Fibroblast of lung (primary cell): ENCODE results near the gene GINS1. TPM values are rescaled to one million over a fixed set of nuclear protein-coding genes. Genes with fewer than 3 reads are reported as not detected.
"Not testable (repeated sequence)": the region's sequence is repeated elsewhere in the genome, so short reads cannot be mapped to it uniquely, and the experiment has no call there.

Experiments
- DNase-seq, 2 donors: peaks; one replicate each; pipeline versions ENCODE4 v3.0.0 to v3.0.0-alpha.2; 2010; ENCODE audit warnings: low read depth in 2 of 2
- H2AFZ ChIP-seq: 2 replicates; pipeline ENCODE4 v1.5.1; 2012; ENCODE audit warnings: low read length, control low read depth, inconsistent platforms
- H3K27ac ChIP-seq: 2 replicates; pipeline ENCODE4 v1.5.1; 2011; ENCODE audit warnings: low read length, control low read depth; ENCODE audit not compliant: insufficient read depth
- H3K27me3 ChIP-seq: 2 replicates; pipeline ENCODE4 v1.5.1; 2011; ENCODE audit warnings: mild to moderate bottlenecking, low read length; ENCODE audit not compliant: control insufficient read depth, insufficient read depth
- H3K36me3 ChIP-seq: 2 replicates; pipeline ENCODE4 v1.5.1; 2011; ENCODE audit warnings: low read length; ENCODE audit not compliant: control insufficient read depth, insufficient read depth
- H3K4me1 ChIP-seq: 2 replicates; pipeline ENCODE4 v1.5.1; 2011; ENCODE audit warnings: low read length; ENCODE audit not compliant: control insufficient read depth, insufficient read depth; ENCODE audit errors: extremely low read depth
- H3K4me2 ChIP-seq: 2 replicates; pipeline ENCODE4 v1.5.1; 2011; ENCODE audit warnings: low read length, control low read depth; ENCODE audit not compliant: insufficient read depth; ENCODE audit errors: extremely low read depth
- H3K4me3 ChIP-seq, 4 experiments: fragments of 200-600 bp in 1 of 4; sonication (generic) in 1 of 4; replicated peaks in 1 of 4; 2 replicates each; pipeline ENCODE4 v1.5.1; 2011 to 2016; ENCODE audit warnings: low read length in 4 of 4, low read depth in 3 of 4, mild to moderate bottlenecking in 3 of 4, control low read depth in 2 of 4, inconsistent platforms in 1 of 4, mixed read lengths in 1 of 4; ENCODE audit not compliant: insufficient read depth in 1 of 4; ENCODE audit errors: control extremely low read depth in 1 of 4
- H3K79me2 ChIP-seq: 2 replicates; pipeline ENCODE4 v1.5.1; 2012; ENCODE audit warnings: mild to moderate bottlenecking, low read length, inconsistent platforms; ENCODE audit not compliant: control insufficient read depth, insufficient read depth
- H3K9ac ChIP-seq: 2 replicates; pipeline ENCODE4 v1.5.1; 2011; ENCODE audit warnings: mild to moderate bottlenecking, low read length, control low read depth; ENCODE audit not compliant: insufficient read depth
- H3K9me3 ChIP-seq: 2 replicates; pipeline ENCODE4 v1.5.1; 2012; ENCODE audit warnings: low read depth, low read length; ENCODE audit not compliant: control insufficient read depth, insufficient read depth
- H4K20me1 ChIP-seq: 2 replicates; pipeline ENCODE4 v1.5.1; 2011; ENCODE audit warnings: low read length; ENCODE audit not compliant: control insufficient read depth, insufficient read depth; ENCODE audit errors: extremely low read depth
- CTCF ChIP-seq, 2 donors: IDR thresholded peaks in 1 of 2; conservative IDR thresholded peaks in 1 of 2; 1 replicate in 1 of 2; 2 replicates in 1 of 2; pipeline ENCODE4 v1.5.1; 2011 to 2012; ENCODE audit warnings: low read length in 2 of 2, control low read depth in 1 of 2, inconsistent platforms in 1 of 2, low read depth in 1 of 2, mild to moderate bottlenecking in 1 of 2
- EZH2 ChIP-seq: IDR thresholded peaks from 2 replicates; pipeline ENCODE4 v1.5.1; 2012; ENCODE audit warnings: low read length, control low read depth, mild to moderate bottlenecking; ENCODE audit errors: missing control alignments
- polyA plus RNA-seq, 2 donors: library from polyadenylated mRNA; depleted of rRNA in 1 of 2; stranded (reverse) in 1 of 2; unstranded in 1 of 2; fragments of >200 nt; gene quantifications; 2 replicates each; pipeline ENCODE4 v1.2.1, GENCODE V29; 2011 to 2012; ENCODE audit warnings: missing spikeins in 1 of 2
- total RNA-seq: library from RNA; depleted of rRNA; stranded (reverse); fragments of >200 nt; gene quantifications from 2 replicates; pipeline ENCODE4 v1.2.1, GENCODE V29; 2014

Gene GINS1
- total and polyA plus RNA-seq, 2 donors (not counting 1 experiment from before 2014, with no cell fraction given): 3.0 to 5.6 TPM

- TF ChIP-seq EZH2: no peak
- TF ChIP-seq CTCF (conservative IDR thresholded peaks at IDR 0.05 in 1 of 2, IDR thresholded peaks at IDR 0.05 in 1 of 2; ENCODE audit: low read depth in 1 of 2, low read length in 2 of 2): no peak
- Histone ChIP-seq H4K20me1 (no peaks in the 10 kb centered on the region), H3K79me2 (no peaks in the 10 kb centered on the region), H3K4me2 (no peak overlapping the region), H3K4me1 (no peaks in the 10 kb centered on the region), H2AFZ (no peak overlapping the region), H3K27me3 (no peaks in the 10 kb centered on the region), H3K9me3 (no peaks in the 10 kb centered on the region), H3K36me3 (peaks cover 1% of the 10 kb centered on the region), H3K9ac (no peak overlapping the region), H3K4me3 (no peak overlapping the region), H3K27ac (no peak overlapping the region)
- DNase-seq: no peak
Observed at GRCh38 chr20:25471020-25471419, 63.5 kb downstream of the GINS1 start.

- H4K20me1 ChIP-seq, H3K79me2 ChIP-seq, H3K27me3 ChIP-seq, H3K9ac ChIP-seq, H2AFZ ChIP-seq, DNase-seq, H3K9me3 ChIP-seq, H3K4me3 ChIP-seq, H3K36me3 ChIP-seq, H3K4me1 ChIP-seq, H3K4me2 ChIP-seq, H3K27ac ChIP-seq: not testable (repeated sequence)
Observed at GRCh38 chr20:25473297-25473696, 65.8 kb downstream of the GINS1 start.

GRCh38 chr20:25476106-25477013 is 68.9 kb downstream of the GINS1 start:
- Histone ChIP-seq H3K4me2 (no peak overlapping the region), H3K36me3 (peaks cover 5% of the 10 kb centered on the region), H3K9me3 (no peaks in the 10 kb centered on the region), H3K9ac (no peak overlapping the region), H2AFZ (no peak overlapping the region), H3K79me2 (no peaks in the 10 kb centered on the region), H3K27ac (no peak overlapping the region), H3K4me1 (no peaks in the 10 kb centered on the region), H3K4me3 (no peak overlapping the region), H3K27me3 (no peaks in the 10 kb centered on the region), H4K20me1 (no peaks in the 10 kb centered on the region)
- DNase-seq: no peak
- TF ChIP-seq CTCF (conservative IDR thresholded peaks at IDR 0.05 in 1 of 2, IDR thresholded peaks at IDR 0.05 in 1 of 2; ENCODE audit: low read depth in 1 of 2, low read length in 2 of 2): no peak
- TF ChIP-seq EZH2: no peak
